Esophagus muscularis mucosa (tissue), 4 donors: ENCODE measurements around the gene RAB6A.

Experiments used
- CTCF ChIP-seq, 3 experiments: fragments of 200-600 bp in 2 of 3; fragments of 450-650 bp in 1 of 3; sonication (generic) in 2 of 3; IDR thresholded peaks; one replicate each; pipeline ENCODE4 v1.5.1; 2017 to 2019; ENCODE audit warnings: antibody characterized with exemption in 3 of 3, mild to moderate bottlenecking in 2 of 3, moderate library complexity in 1 of 3
- EP300 ChIP-seq: sonication (generic); formaldehyde crosslinking; IDR thresholded peaks from one replicate; pipeline ENCODE4 v1.6.1; 2017; ENCODE audit warnings: antibody characterized with exemption
- POLR2A ChIP-seq: fragments of 450-650 bp; IDR thresholded peaks from one replicate; pipeline ENCODE4 v1.6.1; 2017; ENCODE audit warnings: antibody characterized with exemption, moderate library complexity, mild to moderate bottlenecking, low read depth
- POLR2AphosphoS5 ChIP-seq, 2 donors: sonication (generic); formaldehyde crosslinking; IDR thresholded peaks; one replicate each; pipeline ENCODE4 v1.6.1; 2017; ENCODE audit warnings: antibody characterized with exemption in 2 of 2

GRCh38 chr11:73792584-73792983 is 31.7 kb upstream of the RAB6A start:
- no peak for TF ChIP-seq CTCF (IDR thresholded peaks at IDR 0.05)
- no peak for TF ChIP-seq POLR2AphosphoS5 (IDR thresholded peaks at IDR 0.05)
- TF ChIP-seq POLR2A, result no peak
- TF ChIP-seq EP300, result no peak
